MM.1S (cell line): ENCODE data around the gene CERS6.

Experiments
- DNase-seq: peaks from one replicate; pipeline ENCODE4 v3.0.0-alpha.2; 2015
- H2AFZ ChIP-seq: fragments of 300-600 bp; sonication (generic); 2 replicates; pipeline ENCODE4 v1.6.0; 2016; ENCODE audit warnings: antibody characterized with exemption, low read length
- H3F3A ChIP-seq: fragments of 300-600 bp; sonication (generic); 2 replicates; pipeline ENCODE4 v1.6.1; 2016; ENCODE audit warnings: mild to moderate bottlenecking, antibody characterized with exemption, low read length, moderate library complexity, mixed read lengths; ENCODE audit not compliant: insufficient read depth
- H3K27ac ChIP-seq: fragments of 300-600 bp; sonication (generic); 2 replicates; pipeline ENCODE4 v1.5.1; 2016; ENCODE audit warnings: mild to moderate bottlenecking, low read length
- H3K27me3 ChIP-seq: fragments of 300-600 bp; sonication (generic); replicated peaks from 2 replicates; pipeline ENCODE4 v1.6.0; 2016; ENCODE audit warnings: low read length; ENCODE audit not compliant: insufficient read depth
- H3K36me3 ChIP-seq: fragments of 300-600 bp; sonication (generic); replicated peaks from 2 replicates; pipeline ENCODE4 v1.6.1; 2016; ENCODE audit warnings: mild to moderate bottlenecking, low read length, mixed read lengths; ENCODE audit not compliant: insufficient read depth
- H3K4me1 ChIP-seq: fragments of 300-600 bp; sonication (generic); 2 replicates; pipeline ENCODE4 v1.6.1; 2016; ENCODE audit warnings: low read length, mixed read lengths
- H3K4me2 ChIP-seq: fragments of 300-600 bp; sonication (generic); 2 replicates; pipeline ENCODE4 v1.6.0; 2016; ENCODE audit warnings: low read depth, low read length
- H3K4me3 ChIP-seq: fragments of 300-600 bp; sonication (generic); 2 replicates; pipeline ENCODE4 v1.5.1; 2016; ENCODE audit warnings: low read length, mixed read lengths
- H3K79me2 ChIP-seq: fragments of 300-600 bp; sonication (generic); 2 replicates; pipeline ENCODE4 v1.6.1; 2016; ENCODE audit warnings: mixed run types, low read length, mixed read lengths
- H3K9ac ChIP-seq: fragments of 300-600 bp; sonication (generic); 2 replicates; pipeline ENCODE4 v1.6.1; 2016; ENCODE audit warnings: low read length, mixed read lengths
- H3K9me2 ChIP-seq: fragments of 300-600 bp; sonication (generic); replicated peaks from 2 replicates; pipeline ENCODE4 v1.6.1; 2016; ENCODE audit warnings: mild to moderate bottlenecking, low read length, mixed read lengths; ENCODE audit not compliant: insufficient read depth
- H3K9me3 ChIP-seq: fragments of 300-600 bp; sonication (generic); replicated peaks from 2 replicates; pipeline ENCODE4 v1.6.1; 2016; ENCODE audit warnings: mild to moderate bottlenecking, low read length, mixed read lengths; ENCODE audit not compliant: insufficient read depth
- H4K20me1 ChIP-seq: fragments of 300-600 bp; sonication (generic); 2 replicates; pipeline ENCODE4 v1.6.1; 2016; ENCODE audit warnings: mild to moderate bottlenecking, low read length, moderate library complexity, mixed read lengths; ENCODE audit not compliant: insufficient read depth
- CTCF ChIP-seq: fragments of 300-600 bp; sonication (generic); IDR thresholded peaks from 2 replicates; pipeline ENCODE4 v1.5.1; 2016; ENCODE audit warnings: antibody characterized with exemption, low read length, mixed read lengths
- EZH2 ChIP-seq: fragments of 300-600 bp; sonication (generic); optimal IDR thresholded peaks from 2 replicates; pipeline ENCODE3; 2017; ENCODE audit warnings: low read depth, mild to moderate bottlenecking, antibody characterized with exemption, low read length, mixed read lengths
- EZH2phosphoT487 ChIP-seq: fragments of 300-600 bp; sonication (generic); IDR thresholded peaks from 2 replicates; pipeline ENCODE4 v1.6.1; 2018; ENCODE audit warnings: antibody characterized with exemption, low read length

Gene CERS6

DNA sequence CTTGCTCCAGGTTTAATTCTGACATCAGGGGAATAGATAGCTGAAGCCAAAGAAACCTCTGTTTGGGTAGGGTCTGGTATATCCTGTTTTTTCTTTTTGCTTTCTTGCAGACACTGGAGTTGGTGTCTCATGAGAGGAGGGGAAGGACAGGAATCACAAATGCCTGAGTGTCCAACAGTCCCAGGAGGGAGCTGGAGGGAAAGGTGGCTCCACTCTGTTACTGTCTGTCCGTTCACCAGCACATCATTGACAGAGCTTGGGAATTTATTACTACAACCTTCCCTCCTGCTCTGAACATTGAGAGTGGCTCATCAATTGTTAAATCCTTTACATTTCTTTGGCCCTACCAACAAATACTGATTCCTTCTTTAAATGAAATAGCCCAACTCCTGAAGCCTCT lies 194.1 kb downstream of the CERS6 start:
- Histone ChIP-seq H3K27ac (no peak overlapping the region), H3K4me1 (no peaks in the 10 kb centered on the region), H4K20me1 (no peaks in the 10 kb centered on the region), H3K9me2 (no peaks in the 10 kb centered on the region), H3K4me3 (no peak overlapping the region), H3K9me3 (no peaks in the 10 kb centered on the region), H3K36me3 (no peaks in the 10 kb centered on the region), H3K4me2 (no peak overlapping the region), H3K79me2 (peaks cover 22% of the 10 kb centered on the region; the same call in 1 of the 2 replicates), H2AFZ (no peak overlapping the region), H3K9ac (no peak overlapping the region), H3F3A (no peaks in the 10 kb centered on the region), H3K27me3 (no peaks in the 10 kb centered on the region)
- TF ChIP-seq EZH2phosphoT487, result no peak
- TF ChIP-seq CTCF, result no peak
- TF ChIP-seq EZH2, result no peak
- DNase-seq, result no peak

DNA sequence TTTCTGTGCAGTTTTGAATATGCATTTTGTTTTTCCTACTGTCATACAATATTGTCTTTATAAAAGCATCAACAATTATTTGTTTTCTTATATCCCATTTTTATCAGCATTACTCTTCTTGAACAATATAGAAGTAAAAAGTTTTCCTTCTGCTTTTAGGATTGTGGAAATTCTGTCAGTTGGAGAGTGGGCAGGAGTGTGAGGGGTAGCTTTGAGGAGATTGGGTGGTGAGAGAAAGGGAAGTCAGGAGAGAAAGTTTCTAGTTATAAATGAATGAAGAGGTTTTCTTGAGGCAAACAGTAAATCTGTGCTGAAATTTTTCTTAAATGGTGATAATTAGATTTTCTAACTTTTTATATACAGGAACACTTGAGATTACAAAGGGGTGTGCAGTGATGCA lies 194.7 kb downstream of the CERS6 start:
- Histone ChIP-seq H2AFZ (no peak overlapping the region), H3K4me1 (no peaks in the 10 kb centered on the region), H3F3A (no peaks in the 10 kb centered on the region), H3K79me2 (peaks cover 22% of the 10 kb centered on the region; the same call in 1 of the 2 replicates), H3K36me3 (no peaks in the 10 kb centered on the region), H3K4me2 (no peak overlapping the region), H3K9me3 (no peaks in the 10 kb centered on the region), H3K27ac (no peak overlapping the region), H3K27me3 (no peaks in the 10 kb centered on the region), H3K9ac (no peak overlapping the region), H4K20me1 (no peaks in the 10 kb centered on the region), H3K4me3 (no peak overlapping the region), H3K9me2 (no peaks in the 10 kb centered on the region)
- no peak for TF ChIP-seq EZH2
- no peak for TF ChIP-seq EZH2phosphoT487
- TF ChIP-seq CTCF, result no peak
- DNase-seq, result no peak

- Histone ChIP-seq H3K9me3 (no peaks in the 10 kb centered on the region), H2AFZ (no peak overlapping the region), H3K27ac (no peak overlapping the region), H3K4me2 (no peak overlapping the region), H4K20me1 (no peaks in the 10 kb centered on the region), H3F3A (no peaks in the 10 kb centered on the region), H3K9ac (no peak overlapping the region), H3K4me3 (no peak overlapping the region), H3K4me1 (no peaks in the 10 kb centered on the region), H3K27me3 (no peaks in the 10 kb centered on the region), H3K9me2 (no peaks in the 10 kb centered on the region), H3K36me3 (no peaks in the 10 kb centered on the region), H3K79me2 (peaks cover 15% of the 10 kb centered on the region; the same call in 1 of the 2 replicates)
- TF ChIP-seq EZH2, result no peak
- TF ChIP-seq CTCF, result no peak
- no peak for TF ChIP-seq EZH2phosphoT487
- DNase-seq, result no peak
Observed at GRCh38 chr2:168652997-168653921, 197.2 kb downstream of the CERS6 start.
